Umbilical cord (tissue), 2 donors: Measurements from ENCODE around the gene ZDHHC11B. TPM values are rescaled to one million over a fixed set of nuclear protein-coding genes. Genes with fewer than 3 reads are reported as not detected.

Experiments
- DNase-seq: peaks from one replicate; pipeline ENCODE4 v3.0.0-alpha.2; 2015; ENCODE audit warnings: low spot score
- total RNA-seq: library from RNA; depleted of rRNA; stranded (reverse); fragments of >200 nt; gene quantifications from one replicate; pipeline ENCODE4 v1.2.3, GENCODE V29; 2014; ENCODE audit warnings: low replicate concordance; ENCODE audit not compliant: insufficient read depth

The ZDHHC11B gene
- total RNA-seq, 1 donor from 2014 or later, result 4.3 TPM

DNA sequence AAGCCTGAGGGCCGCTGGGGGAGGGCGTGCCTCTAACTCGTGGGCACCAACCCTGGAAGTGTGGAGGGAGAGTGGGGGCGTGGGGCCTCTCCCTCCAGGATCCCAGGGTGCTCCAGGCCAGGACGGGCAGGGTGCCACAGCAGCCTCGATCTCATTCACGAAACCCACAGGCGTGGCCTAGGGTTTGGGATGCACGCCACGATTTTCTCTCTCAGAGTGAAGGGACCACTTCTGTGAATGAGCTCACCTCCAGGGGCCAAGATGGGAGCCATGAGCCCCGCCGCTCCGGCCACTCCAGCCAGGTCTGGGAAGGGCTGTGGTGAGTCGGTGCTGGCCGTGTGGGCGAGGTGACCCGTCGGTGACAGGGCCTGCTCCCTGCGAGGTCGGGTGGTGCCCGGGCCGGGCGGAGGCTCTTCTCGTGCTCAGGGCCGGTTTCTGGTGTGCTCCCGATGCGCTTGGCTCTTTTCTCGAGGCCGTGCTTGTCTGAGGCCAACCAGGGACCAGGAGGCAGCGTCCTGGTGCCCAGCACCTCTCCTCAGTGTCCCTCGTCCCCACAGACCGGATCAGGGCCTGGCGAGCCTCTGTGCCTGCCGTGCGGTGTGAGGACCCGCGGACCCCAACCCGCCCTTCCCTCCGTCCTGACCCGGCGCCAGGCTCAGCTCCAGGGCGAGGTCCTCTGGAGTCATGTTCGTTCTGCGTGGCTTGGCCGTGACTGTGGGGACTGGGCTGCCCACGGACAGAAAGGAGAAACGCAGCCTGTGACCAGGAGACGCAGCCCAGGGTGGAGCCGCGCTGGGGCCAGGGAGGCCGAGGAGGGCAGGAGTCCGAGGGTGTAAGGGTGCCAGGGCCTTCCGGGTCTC lies 122.4 kb downstream of the ZDHHC11B start:
- no peak for DNase-seq

DNA sequence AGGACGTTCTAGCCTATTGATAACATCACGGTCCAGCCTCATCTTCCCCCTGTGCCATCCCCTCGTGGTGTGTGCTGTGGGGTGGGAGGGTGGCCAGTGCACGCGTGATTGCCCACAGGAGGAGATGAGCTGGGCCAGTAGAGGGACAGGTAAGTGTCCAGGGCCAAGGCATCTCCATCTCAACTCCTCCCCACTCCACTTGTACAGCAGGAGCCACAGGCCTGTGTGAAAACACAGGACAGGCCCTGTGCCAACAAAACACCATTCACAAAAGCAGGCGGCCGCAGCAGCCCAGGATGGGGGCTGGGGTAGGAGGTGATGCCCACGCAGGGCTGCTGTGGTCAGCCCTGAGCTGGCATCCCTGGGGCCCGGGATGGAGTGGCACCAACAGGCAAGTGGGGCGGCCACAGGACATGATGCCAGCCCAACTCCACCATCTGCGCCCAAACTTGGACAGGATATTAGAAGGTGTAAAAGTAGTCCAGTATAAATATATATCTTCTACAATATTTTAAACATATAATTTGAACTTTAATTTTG lies 124.0 kb downstream of the ZDHHC11B start:
- no peak for DNase-seq

Other genes with a start within 250 kb of the ZDHHC11B start
- gene CEP72, start 172.4 kb downstream of the ZDHHC11B start, total RNA-seq, result 0.72 TPM
- 1.9 TPM for gene TPPP, start 91.4 kb downstream of the ZDHHC11B start, total RNA-seq
- gene ZDHHC11, start 66.3 kb upstream of the ZDHHC11B start, total RNA-seq, result not detected
- 29.6 TPM for gene BRD9, start 108.1 kb upstream of the ZDHHC11B start, total RNA-seq
- gene TRIP13, start 108.2 kb upstream of the ZDHHC11B start, total RNA-seq, result 2.9 TPM
- 1.9 TPM for gene NKD2, start 224.1 kb upstream of the ZDHHC11B start, total RNA-seq